GM12878 (cell line): ENCODE data around the gene GVQW3. TPM values are rescaled to one million over a fixed set of nuclear protein-coding genes. Genes with fewer than 3 reads are reported as not detected.

ENCODE experiments used
- BMI1 ChIP-seq: fragments of 450-650 bp; IDR thresholded peaks from 2 replicates; pipeline ENCODE4 v1.6.1; 2016; ENCODE audit warnings: mild to moderate bottlenecking, moderate library complexity, borderline replicate concordance
- CBFB ChIP-seq: IDR thresholded peaks from 2 replicates; pipeline ENCODE4 v1.6.1; 2016; ENCODE audit warnings: antibody characterized with exemption, low read depth
- CEBPZ ChIP-seq: fragments of 150-350 bp; IDR thresholded peaks from 2 replicates; pipeline ENCODE4 v1.6.1; 2016; ENCODE audit warnings: low read depth, low read length
- CHD1 ChIP-seq: IDR thresholded peaks from 2 replicates; pipeline ENCODE4 v1.6.1; 2012; ENCODE audit warnings: low read depth, low read length, improper control_type of control experiment
- EGR1 ChIP-seq, 2 experiments: IDR thresholded peaks; 1 replicate in 1 of 2; 2 replicates in 1 of 2; pipeline ENCODE4 v1.6.1; 2011 to 2012; ENCODE audit warnings: low read depth in 2 of 2, low read length in 2 of 2, borderline replicate concordance in 1 of 2, mild to moderate bottlenecking in 1 of 2, moderate library complexity in 1 of 2
- EZH2 ChIP-seq: IDR thresholded peaks from 2 replicates; pipeline ENCODE4 v1.6.1; 2012; ENCODE audit warnings: low read depth, mild to moderate bottlenecking, control low read depth, inconsistent platforms, low read length, borderline replicate concordance; ENCODE audit not compliant: control insufficient read depth
- HDAC6 ChIP-seq: fragments of 200-600 bp; sonication (generic); IDR thresholded peaks from one replicate; pipeline ENCODE4 v1.8.0; 2017; ENCODE audit warnings: antibody characterized with exemption; ENCODE audit not compliant: unreplicated experiment
- JUNB ChIP-seq: IDR thresholded peaks from 2 replicates; pipeline ENCODE4 v1.6.1; 2016; ENCODE audit warnings: antibody characterized with exemption, mild to moderate bottlenecking
- MEF2A ChIP-seq: IDR thresholded peaks from 2 replicates; pipeline ENCODE4 v1.6.1; 2011; ENCODE audit warnings: low read depth, mild to moderate bottlenecking, low read length, moderate library complexity; ENCODE audit not compliant: insufficient read depth
- MTA3 ChIP-seq: IDR thresholded peaks from 2 replicates; pipeline ENCODE4 v1.6.1; 2012; ENCODE audit warnings: low read length, inconsistent platforms, borderline replicate concordance
- MXI1 ChIP-seq: fragments of 150-350 bp; IDR thresholded peaks from 2 replicates; pipeline ENCODE4 v1.6.1; 2011; ENCODE audit warnings: low read depth, mild to moderate bottlenecking, inconsistent platforms, low read length, improper control_type of control experiment
- NR2C2 ChIP-seq: IDR thresholded peaks from 2 replicates; pipeline ENCODE4 v1.6.1; 2011; ENCODE audit warnings: borderline replicate concordance, low read depth; ENCODE audit not compliant: control insufficient read depth, insufficient read length
- PKNOX1 ChIP-seq: fragments of 450-650 bp; IDR thresholded peaks from 2 replicates; pipeline ENCODE4 v1.6.1; 2016; ENCODE audit warnings: mild to moderate bottlenecking
- POU2F2 ChIP-seq: IDR thresholded peaks from 3 replicates; pipeline ENCODE4 v1.6.1; 2011; ENCODE audit warnings: low read depth, mild to moderate bottlenecking, low read length, borderline replicate concordance
- RCOR1 ChIP-seq: conservative IDR thresholded peaks from 2 replicates; pipeline ENCODE4 v1.6.1; 2012; ENCODE audit warnings: low read depth, low read length, improper control_type of control experiment
- RELA ChIP-seq: fragments of 450-650 bp; IDR thresholded peaks from 2 replicates; pipeline ENCODE4 v1.8.0; 2014; ENCODE audit warnings: borderline replicate concordance; ENCODE audit not compliant: partially characterized antibody
- RUNX3 ChIP-seq: IDR thresholded peaks from 2 replicates; pipeline ENCODE4 v1.6.1; 2012; ENCODE audit warnings: low read length, inconsistent platforms
- SMAD1 ChIP-seq: fragments of 450-650 bp; IDR thresholded peaks from 2 replicates; pipeline ENCODE4 v1.6.1; 2018; ENCODE audit warnings: mild to moderate bottlenecking, low read depth; ENCODE audit not compliant: partially characterized antibody
- SREBF1 ChIP-seq: IDR thresholded peaks from 2 replicates; pipeline ENCODE4 v1.6.1; 2012; ENCODE audit warnings: mild to moderate bottlenecking, low read length
- SUZ12 ChIP-seq: fragments of 200-600 bp; sonication (generic); IDR thresholded peaks from one replicate; pipeline ENCODE4 v1.6.1; 2018; ENCODE audit warnings: antibody characterized with exemption, mild to moderate bottlenecking; ENCODE audit not compliant: unreplicated experiment
- polyA plus RNA-seq, 11 experiments: library from polyadenylated mRNA; depleted of rRNA in 4 of 11; unstranded in 6 of 11; stranded (reverse) in 5 of 11; fragments of >200 nt; fragmentation: Nextera tagmentation in 4 of 11; fragmentation: Illumina TruSeq in 1 of 11; extraction: Ambion mirVana in 4 of 11; extraction: Trizol in 1 of 11; gene quantifications; 1 replicate in 1 of 11; 2 replicates in 10 of 11; pipeline versions ENCODE4 v1.2.1 to v1.2.3, GENCODE V29; 2011 to 2016; ENCODE audit warnings: inconsistent platforms in 2 of 11, missing spikeins in 2 of 11, low read depth in 1 of 11
- total RNA-seq, 4 experiments: library from RNA; depleted of rRNA in 3 of 4; stranded (reverse); fragments of >200 nt in 3 of 4; fragmentation: Illumina TruSeq in 1 of 4; extraction: Trizol in 1 of 4; gene quantifications; 2 replicates each; pipeline versions ENCODE4 v1.2.1 to v1.2.3, GENCODE V29; 2013 to 2021
- TF ChIP-seq, protein P1 (sequence below): fragments of 450-650 bp; IDR thresholded peaks from 2 replicates; pipeline ENCODE4 v1.6.1; 2017; ENCODE audit warnings: mild to moderate bottlenecking, moderate library complexity
- TF ChIP-seq, protein P2 (sequence below): fragments of 450-650 bp; IDR thresholded peaks from 2 replicates; pipeline ENCODE4 v1.6.1; 2017; ENCODE audit warnings: low read depth, mild to moderate bottlenecking, moderate library complexity

The GVQW3 gene
- total and polyA plus RNA-seq, 10 of the 15 experiments (the other 5 are each of a cell fraction or from before 2014, with no cell fraction given) = 0.13 to 3.3 (median 1.7) TPM

DNA sequence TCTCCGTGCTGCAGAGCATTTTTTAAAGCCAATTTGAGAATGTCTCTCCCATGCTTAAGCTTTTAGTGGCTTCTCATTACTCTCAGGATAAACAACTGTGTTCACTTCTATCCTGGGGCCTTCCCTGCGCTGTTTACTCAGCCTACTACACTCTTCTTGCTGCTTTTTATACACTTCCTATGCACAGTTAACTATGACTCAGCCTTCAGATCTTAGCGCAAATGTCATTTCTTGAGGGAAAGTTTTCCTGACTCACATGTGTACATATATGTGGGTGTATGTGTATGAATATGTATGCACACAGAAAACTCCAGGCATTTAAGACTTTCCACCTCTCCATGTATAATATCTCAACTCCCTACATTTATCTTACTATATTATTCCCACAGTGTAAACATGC, 10.0 kb upstream of the GVQW3 start (continued):
- TF ChIP-seq CHD1 = no peak
- no peak for TF ChIP-seq SREBF1
- no peak for TF ChIP-seq SMAD1
- no peak for TF ChIP-seq MTA3
- no peak for TF ChIP-seq PKNOX1
- peak; percentile 74 for TF ChIP-seq JUNB
- TF ChIP-seq RELA = no peak
- TF ChIP-seq, protein P1, sequence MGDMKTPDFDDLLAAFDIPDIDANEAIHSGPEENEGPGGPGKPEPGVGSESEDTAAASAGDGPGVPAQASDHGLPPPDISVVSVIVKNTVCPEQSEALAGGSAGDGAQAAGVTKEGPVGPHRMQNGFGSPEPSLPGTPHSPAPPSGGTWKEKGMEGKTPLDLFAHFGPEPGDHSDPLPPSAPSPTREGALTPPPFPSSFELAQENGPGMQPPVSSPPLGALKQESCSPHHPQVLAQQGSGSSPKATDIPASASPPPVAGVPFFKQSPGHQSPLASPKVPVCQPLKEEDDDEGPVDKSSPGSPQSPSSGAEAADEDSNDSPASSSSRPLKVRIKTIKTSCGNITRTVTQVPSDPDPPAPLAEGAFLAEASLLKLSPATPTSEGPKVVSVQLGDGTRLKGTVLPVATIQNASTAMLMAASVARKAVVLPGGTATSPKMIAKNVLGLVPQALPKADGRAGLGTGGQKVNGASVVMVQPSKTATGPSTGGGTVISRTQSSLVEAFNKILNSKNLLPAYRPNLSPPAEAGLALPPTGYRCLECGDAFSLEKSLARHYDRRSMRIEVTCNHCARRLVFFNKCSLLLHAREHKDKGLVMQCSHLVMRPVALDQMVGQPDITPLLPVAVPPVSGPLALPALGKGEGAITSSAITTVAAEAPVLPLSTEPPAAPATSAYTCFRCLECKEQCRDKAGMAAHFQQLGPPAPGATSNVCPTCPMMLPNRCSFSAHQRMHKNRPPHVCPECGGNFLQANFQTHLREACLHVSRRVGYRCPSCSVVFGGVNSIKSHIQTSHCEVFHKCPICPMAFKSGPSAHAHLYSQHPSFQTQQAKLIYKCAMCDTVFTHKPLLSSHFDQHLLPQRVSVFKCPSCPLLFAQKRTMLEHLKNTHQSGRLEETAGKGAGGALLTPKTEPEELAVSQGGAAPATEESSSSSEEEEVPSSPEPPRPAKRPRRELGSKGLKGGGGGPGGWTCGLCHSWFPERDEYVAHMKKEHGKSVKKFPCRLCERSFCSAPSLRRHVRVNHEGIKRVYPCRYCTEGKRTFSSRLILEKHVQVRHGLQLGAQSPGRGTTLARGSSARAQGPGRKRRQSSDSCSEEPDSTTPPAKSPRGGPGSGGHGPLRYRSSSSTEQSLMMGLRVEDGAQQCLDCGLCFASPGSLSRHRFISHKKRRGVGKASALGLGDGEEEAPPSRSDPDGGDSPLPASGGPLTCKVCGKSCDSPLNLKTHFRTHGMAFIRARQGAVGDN = no peak
- no peak for TF ChIP-seq RCOR1
- TF ChIP-seq POU2F2 = peak; percentile 72; the same call in 2 of the 3 replicates
- TF ChIP-seq HDAC6 = no peak
- no peak for TF ChIP-seq SUZ12
- no peak for TF ChIP-seq NR2C2
- TF ChIP-seq EGR1 (IDR thresholded peaks at IDR 0.05; ENCODE audit: borderline replicate concordance in 1 of 2, low read depth in 2 of 2, low read length in 2 of 2) = no peak
- TF ChIP-seq, protein P2, sequence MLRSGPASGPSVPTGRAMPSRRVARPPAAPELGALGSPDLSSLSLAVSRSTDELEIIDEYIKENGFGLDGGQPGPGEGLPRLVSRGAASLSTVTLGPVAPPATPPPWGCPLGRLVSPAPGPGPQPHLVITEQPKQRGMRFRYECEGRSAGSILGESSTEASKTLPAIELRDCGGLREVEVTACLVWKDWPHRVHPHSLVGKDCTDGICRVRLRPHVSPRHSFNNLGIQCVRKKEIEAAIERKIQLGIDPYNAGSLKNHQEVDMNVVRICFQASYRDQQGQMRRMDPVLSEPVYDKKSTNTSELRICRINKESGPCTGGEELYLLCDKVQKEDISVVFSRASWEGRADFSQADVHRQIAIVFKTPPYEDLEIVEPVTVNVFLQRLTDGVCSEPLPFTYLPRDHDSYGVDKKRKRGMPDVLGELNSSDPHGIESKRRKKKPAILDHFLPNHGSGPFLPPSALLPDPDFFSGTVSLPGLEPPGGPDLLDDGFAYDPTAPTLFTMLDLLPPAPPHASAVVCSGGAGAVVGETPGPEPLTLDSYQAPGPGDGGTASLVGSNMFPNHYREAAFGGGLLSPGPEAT = no peak
- TF ChIP-seq CBFB = no peak
- no peak for TF ChIP-seq MXI1
- no peak for TF ChIP-seq EZH2
- no peak for TF ChIP-seq CEBPZ
- TF ChIP-seq MEF2A = 0 out of 2 replicates have a peak, but pooled peaks have one; percentile 40
- peak; percentile 43 for TF ChIP-seq RUNX3
- no peak for TF ChIP-seq BMI1
